ENCODE measurements around the gene CFAP210. TPM values are rescaled to one million over a fixed set of nuclear protein-coding genes. Genes with fewer than 3 reads are reported as not detected.

CFAP210 gene
- polyA plus RNA-seq, 1 experiment = not detected

DNA sequence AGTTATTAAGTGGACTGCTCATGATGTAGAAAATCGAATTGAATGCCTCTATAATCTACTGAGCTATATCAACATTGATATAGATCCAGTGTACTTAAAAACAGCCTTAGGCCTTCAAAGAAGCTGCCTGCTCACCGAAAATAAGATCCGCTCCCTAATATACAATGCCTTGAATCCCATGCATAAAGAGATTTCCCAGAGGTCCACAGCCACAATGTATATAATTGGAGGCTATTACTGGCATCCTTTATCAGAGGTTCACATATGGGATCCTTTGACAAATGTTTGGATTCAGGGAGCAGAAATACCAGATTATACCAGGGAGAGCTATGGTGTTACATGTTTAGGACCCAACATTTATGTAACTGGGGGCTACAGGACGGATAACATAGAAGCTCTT lies 41.4 kb upstream of the CFAP210 start:
- no peak for DNase-seq (ENCODE audit: low read depth)
- TF ChIP-seq, protein P1, sequence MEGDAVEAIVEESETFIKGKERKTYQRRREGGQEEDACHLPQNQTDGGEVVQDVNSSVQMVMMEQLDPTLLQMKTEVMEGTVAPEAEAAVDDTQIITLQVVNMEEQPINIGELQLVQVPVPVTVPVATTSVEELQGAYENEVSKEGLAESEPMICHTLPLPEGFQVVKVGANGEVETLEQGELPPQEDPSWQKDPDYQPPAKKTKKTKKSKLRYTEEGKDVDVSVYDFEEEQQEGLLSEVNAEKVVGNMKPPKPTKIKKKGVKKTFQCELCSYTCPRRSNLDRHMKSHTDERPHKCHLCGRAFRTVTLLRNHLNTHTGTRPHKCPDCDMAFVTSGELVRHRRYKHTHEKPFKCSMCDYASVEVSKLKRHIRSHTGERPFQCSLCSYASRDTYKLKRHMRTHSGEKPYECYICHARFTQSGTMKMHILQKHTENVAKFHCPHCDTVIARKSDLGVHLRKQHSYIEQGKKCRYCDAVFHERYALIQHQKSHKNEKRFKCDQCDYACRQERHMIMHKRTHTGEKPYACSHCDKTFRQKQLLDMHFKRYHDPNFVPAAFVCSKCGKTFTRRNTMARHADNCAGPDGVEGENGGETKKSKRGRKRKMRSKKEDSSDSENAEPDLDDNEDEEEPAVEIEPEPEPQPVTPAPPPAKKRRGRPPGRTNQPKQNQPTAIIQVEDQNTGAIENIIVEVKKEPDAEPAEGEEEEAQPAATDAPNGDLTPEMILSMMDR (IDR thresholded peaks at IDR 0.05; ENCODE audit: insufficient read depth, low read depth, low read length) = no peak
- no peaks in the 10 kb centered on the region for H3K27me3 ChIP-seq (ENCODE audit: control insufficient read depth, insufficient read depth, low read length)
- ChIA-PET POLR2A (no interaction called here), CTCF (interaction anchor here (0.9 kb wide), 1 partner anchor 19 kb away, joined by 3 read pairs; no protein-coding TSS in a partner anchor)
- no peak overlapping the region for H3K4me3 ChIP-seq (ENCODE audit: low read depth, low read length)
- no peaks in the 10 kb centered on the region for H3K36me3 ChIP-seq (ENCODE audit: control insufficient read depth, insufficient read depth, low read length)

DNA sequence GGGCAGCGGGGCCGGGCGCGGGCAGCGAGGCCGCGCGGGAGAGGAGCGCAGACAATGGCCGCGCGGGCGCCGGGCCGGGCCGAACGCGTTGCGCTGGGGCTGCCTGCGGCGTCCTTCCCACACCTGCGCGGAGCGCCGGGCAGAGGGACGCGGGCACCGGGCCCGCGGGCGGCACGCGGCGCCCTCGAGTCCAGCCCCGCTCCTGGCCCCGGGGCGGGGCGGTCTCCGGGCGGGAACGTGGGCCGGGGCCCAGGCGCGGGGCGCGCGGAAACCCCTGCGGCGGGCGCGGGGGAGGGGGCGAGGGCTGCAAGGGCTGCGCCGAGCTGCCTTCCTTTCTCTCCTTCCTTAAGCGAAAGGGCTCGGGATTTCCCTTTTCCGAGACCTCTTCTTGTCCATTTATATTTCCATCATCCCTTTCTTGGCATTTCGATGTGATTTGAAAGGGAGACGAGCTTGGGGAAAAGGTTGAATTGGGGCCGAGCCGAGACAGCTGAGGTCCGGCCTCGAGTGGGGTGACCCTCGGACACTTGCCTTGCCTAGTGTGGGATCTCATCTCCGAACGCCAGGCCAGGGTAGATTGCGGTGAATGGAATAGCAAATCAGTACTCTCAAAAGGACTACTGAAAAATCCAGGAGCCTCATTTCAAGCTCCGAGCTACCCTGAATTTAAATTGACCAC lies 40.1 kb upstream of the CFAP210 start:
- H3K36me3 ChIP-seq (ENCODE audit: control insufficient read depth, insufficient read depth, low read length) = no peaks in the 10 kb centered on the region
- no peak for DNase-seq (ENCODE audit: low read depth)
- H3K27me3 ChIP-seq (ENCODE audit: control insufficient read depth, insufficient read depth, low read length) = no peaks in the 10 kb centered on the region
- TF ChIP-seq, protein P1 (IDR thresholded peaks at IDR 0.05; ENCODE audit: insufficient read depth, low read depth, low read length) = no peak
- peak overlapping the region; percentile 66 for H3K4me3 ChIP-seq (ENCODE audit: low read depth, low read length)
- POLR2A ChIA-PET = no interaction called here
- CTCF ChIA-PET = interaction anchor here (0.9 to 1.0 kb wide), 2 partner anchors 9 to 18 kb away, joined by 3 to 4 read pairs; no protein-coding TSS in a partner anchor

DNA sequence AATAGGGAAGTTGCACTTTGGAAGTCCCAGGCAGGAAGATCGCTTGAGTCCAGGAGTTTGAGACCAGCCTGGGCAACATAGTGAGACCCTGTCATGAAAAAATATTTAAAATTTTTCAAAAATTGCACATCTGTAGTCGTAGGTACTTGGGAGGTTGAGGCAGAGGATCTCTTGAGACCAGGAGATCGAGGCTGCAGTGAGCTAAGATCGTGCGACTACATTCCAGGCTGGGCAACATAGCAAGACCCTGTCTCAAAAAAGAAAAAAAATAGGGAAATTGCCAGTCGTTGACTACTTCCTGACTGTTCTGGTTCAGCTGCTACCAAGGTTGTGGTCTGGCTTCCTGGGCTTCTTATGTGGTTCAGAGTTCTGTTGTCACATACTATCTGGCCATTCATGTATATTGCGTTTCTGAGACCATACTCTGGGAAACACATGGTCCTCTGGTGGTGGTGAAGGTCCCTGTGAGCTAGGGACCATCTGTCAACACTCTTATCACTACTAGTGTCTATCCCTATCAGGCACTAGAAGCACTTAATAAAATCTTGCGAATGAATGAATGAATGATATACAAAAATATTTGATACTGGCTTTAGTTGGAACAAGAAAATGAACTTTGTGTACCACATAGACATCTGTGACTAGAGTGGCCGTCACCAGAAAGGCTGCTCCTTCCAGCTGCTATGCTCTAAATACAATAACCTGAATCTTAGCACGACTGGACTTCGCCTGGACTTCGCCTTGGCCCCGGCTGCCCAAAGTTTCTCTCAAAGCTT lies 38.6 kb upstream of the CFAP210 start:
- TF ChIP-seq, protein P1 (IDR thresholded peaks at IDR 0.05; ENCODE audit: insufficient read depth, low read depth, low read length) = no peak
- POLR2A ChIA-PET = no interaction called here
- CTCF ChIA-PET = no interaction called here
- DNase-seq (ENCODE audit: low read depth) = no peak
- no peaks in the 10 kb centered on the region for H3K27me3 ChIP-seq (ENCODE audit: control insufficient read depth, insufficient read depth, low read length)
- H3K4me3 ChIP-seq (ENCODE audit: low read depth, low read length) = peak overlapping the region; percentile 66
- no peaks in the 10 kb centered on the region for H3K36me3 ChIP-seq (ENCODE audit: control insufficient read depth, insufficient read depth, low read length)

DNA sequence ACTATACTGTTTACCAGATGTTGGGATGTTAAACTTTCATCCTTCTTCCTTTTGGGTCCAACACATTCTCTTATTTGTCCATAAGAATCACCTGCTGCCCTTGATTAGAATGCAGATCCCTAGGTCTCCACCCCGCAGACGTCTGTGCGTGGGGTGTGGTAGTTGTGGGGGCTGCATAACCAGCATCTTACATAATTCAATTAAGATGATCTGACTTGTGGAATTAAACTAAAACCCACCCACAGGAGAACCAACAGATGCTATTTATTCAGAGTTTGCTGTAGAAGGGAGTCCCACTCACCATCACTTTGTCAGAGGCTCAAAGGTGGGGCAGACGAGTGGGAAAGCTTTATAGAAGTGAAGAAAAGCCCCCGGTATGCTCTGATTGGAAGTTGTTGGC lies 37.9 kb upstream of the CFAP210 start:
- ChIA-PET CTCF (no interaction called here), POLR2A (no interaction called here)
- TF ChIP-seq, protein P1 (IDR thresholded peaks at IDR 0.05; ENCODE audit: insufficient read depth, low read depth, low read length) = no peak
- DNase-seq (ENCODE audit: low read depth) = no peak
- H3K36me3 ChIP-seq (ENCODE audit: control insufficient read depth, insufficient read depth, low read length) = no peaks in the 10 kb centered on the region
- no peak overlapping the region for H3K4me3 ChIP-seq (ENCODE audit: low read depth, low read length)
- H3K27me3 ChIP-seq (ENCODE audit: control insufficient read depth, insufficient read depth, low read length) = no peaks in the 10 kb centered on the region

DNA sequence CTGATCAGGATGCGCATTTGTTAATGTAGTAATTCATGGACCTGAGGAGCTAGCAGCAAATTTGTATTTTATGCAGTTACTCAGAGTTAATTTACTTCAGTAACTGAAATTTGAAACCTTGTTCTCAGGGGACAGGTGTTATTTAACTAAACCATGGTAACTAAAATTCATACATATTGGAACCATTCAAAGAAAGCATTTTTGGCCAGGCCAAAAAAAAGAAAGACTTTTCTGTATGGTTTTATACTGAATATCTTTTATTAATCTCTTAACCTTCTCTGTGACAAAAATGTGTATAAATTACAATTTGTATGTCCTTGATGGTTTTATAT lies 35.0 kb upstream of the CFAP210 start:
- no peaks in the 10 kb centered on the region for H3K27me3 ChIP-seq (ENCODE audit: control insufficient read depth, insufficient read depth, low read length)
- TF ChIP-seq, protein P1 (IDR thresholded peaks at IDR 0.05; ENCODE audit: insufficient read depth, low read depth, low read length) = no peak
- ChIA-PET CTCF (no interaction called here), POLR2A (no interaction called here)
- H3K4me3 ChIP-seq (ENCODE audit: low read depth, low read length) = no peak overlapping the region
- DNase-seq (ENCODE audit: low read depth) = no peak
- H3K36me3 ChIP-seq (ENCODE audit: control insufficient read depth, insufficient read depth, low read length) = no peaks in the 10 kb centered on the region

Measured in BJ (cell line).